Stomach (tissue), 4 donors: ENCODE results near the gene BRIX1.

ENCODE experiments used
- CTCF ChIP-seq, 7 experiments: fragments of 450-650 bp in 4 of 7; fragments of 200-600 bp in 3 of 7; sonication (generic) in 3 of 7; IDR thresholded peaks; one replicate each; pipeline ENCODE4 v1.5.1; 2016 to 2019; ENCODE audit warnings: antibody characterized with exemption in 7 of 7, control low read depth in 2 of 7, mild to moderate bottlenecking in 1 of 7
- POLR2AphosphoS5 ChIP-seq, 3 donors: sonication (generic); formaldehyde crosslinking; IDR thresholded peaks; one replicate each; pipeline ENCODE4 v1.6.1; 2016; ENCODE audit warnings: antibody characterized with exemption in 3 of 3

GRCh38 chr5:34869256-34869655, 46.3 kb upstream of the BRIX1 start:
- TF ChIP-seq POLR2AphosphoS5 (IDR thresholded peaks at IDR 0.05) (no peak), CTCF (IDR thresholded peaks at IDR 0.05) (no peak)
